ENCODE data around the gene ALK.

DNA sequence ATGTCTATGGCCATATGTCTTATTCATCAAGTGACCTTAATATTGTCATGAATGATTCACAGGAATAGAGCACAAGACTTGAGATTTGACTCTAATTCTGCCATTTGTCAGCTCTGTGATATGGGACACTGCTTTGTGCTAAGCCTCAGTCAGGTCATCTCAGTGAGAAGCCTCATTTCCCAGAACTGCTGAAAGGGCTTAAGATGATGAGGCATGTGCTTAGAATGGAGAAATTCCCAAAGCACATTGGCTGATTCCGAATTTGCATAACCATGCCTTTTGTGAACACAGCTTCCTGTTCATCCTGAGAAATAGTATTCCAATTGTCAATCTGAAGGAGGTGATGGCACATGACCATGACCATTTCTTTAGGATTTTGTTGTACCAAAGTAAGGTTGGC lies 218.1 kb downstream of the ALK start:
- TF ChIP-seq CTCF (IDR thresholded peaks at IDR 0.05), result no peak
- TF ChIP-seq POLR2A (IDR thresholded peaks at IDR 0.05), result no peak
